Right renal cortex interstitium (tissue), 3 donors: ENCODE measurements around the gene SEC62. TPM values are rescaled to one million over a fixed set of nuclear protein-coding genes. Genes with fewer than 3 reads are reported as not detected.

Experiments used
- polyA plus RNA-seq, 3 donors: library from polyadenylated mRNA; unstranded; fragments of 120-200 nt; gene quantifications; one replicate each; pipeline ENCODE4 v1.2.1, GENCODE V29; 2013; ENCODE audit not compliant: insufficient read length in 3 of 3

The SEC62 gene
- polyA plus RNA-seq, 3 donors = 210 to 215 (median 214) TPM

Other genes with a start within 250 kb of the SEC62 start
- under 1 TPM in 1 of 3 donors, not detected in 2; 0.33 TPM for gene TERC, start 201.7 kb upstream of the SEC62 start, polyA plus RNA-seq
- 1 to 10 TPM; 4.1 to 5.6 (median 5.2) TPM for gene ACTRT3, start 197.2 kb upstream of the SEC62 start, polyA plus RNA-seq
- gene MYNN, start 193.4 kb upstream of the SEC62 start, polyA plus RNA-seq = 10 to 100 TPM; 31.5 to 36.1 (median 36.0) TPM
- gene LRRIQ4, start 153.9 kb upstream of the SEC62 start, polyA plus RNA-seq = under 1 TPM; 0.08 to 0.23 (median 0.18) TPM
- gene LRRC34, start 153.9 kb upstream of the SEC62 start, polyA plus RNA-seq = 10 to 100 TPM; 10.3 to 13.3 (median 13.1) TPM
- gene LRRC31, start 96.9 kb upstream of the SEC62 start, polyA plus RNA-seq = under 1 TPM; 0.17 to 0.37 (median 0.26) TPM
- not detected for gene SAMD7, start 55.2 kb upstream of the SEC62 start, polyA plus RNA-seq
- 10 to 100 TPM; 29.9 to 36.3 (median 30.7) TPM for gene GPR160, start 71.2 kb downstream of the SEC62 start, polyA plus RNA-seq
- 10 to 100 TPM; 24.9 to 27.2 (median 26.6) TPM for gene PHC3, start 214.9 kb downstream of the SEC62 start, polyA plus RNA-seq